GM12878 (cell line): Measurements from ENCODE around the gene FIBCD1.

ENCODE experiments used
- CEBPZ ChIP-seq: fragments of 150-350 bp; IDR thresholded peaks from 2 replicates; pipeline ENCODE4 v1.6.1; 2016; ENCODE audit warnings: low read depth, low read length
- CTCF ChIP-seq, 3 experiments: IDR thresholded peaks in 2 of 3; conservative IDR thresholded peaks in 1 of 3; 2 replicates each; pipeline ENCODE4 v1.5.1; 2011; ENCODE audit warnings: low read depth in 3 of 3, low read length in 3 of 3, mild to moderate bottlenecking in 3 of 3, control low read depth in 2 of 3, moderate library complexity in 2 of 3, inconsistent platforms in 1 of 3, mixed read lengths in 1 of 3; ENCODE audit not compliant: control insufficient read depth in 2 of 3, insufficient read depth in 1 of 3; ENCODE audit errors: extremely low read depth in 1 of 3
- IRF5 ChIP-seq: fragments of 450-650 bp; IDR thresholded peaks from 2 replicates; pipeline ENCODE4 v1.6.1; 2017; ENCODE audit warnings: borderline replicate concordance
- JUNB ChIP-seq: IDR thresholded peaks from 2 replicates; pipeline ENCODE4 v1.6.1; 2016; ENCODE audit warnings: antibody characterized with exemption, mild to moderate bottlenecking
- POLR2A ChIP-seq: IDR thresholded peaks from 2 replicates; pipeline ENCODE4 v1.6.1; 2011; ENCODE audit warnings: low read depth, mild to moderate bottlenecking, low read length
- TCF12 ChIP-seq: IDR thresholded peaks from 2 replicates; pipeline ENCODE4 v1.6.1; 2011; ENCODE audit warnings: low read depth, mild to moderate bottlenecking, low read length
- YY1 ChIP-seq: IDR thresholded peaks from 2 replicates; pipeline ENCODE4 v1.6.1; 2011; ENCODE audit warnings: low read depth, mild to moderate bottlenecking, low read length
- ZBTB40 ChIP-seq: fragments of 450-650 bp; IDR thresholded peaks from 2 replicates; pipeline ENCODE4 v1.6.1; 2016; ENCODE audit warnings: mild to moderate bottlenecking, moderate library complexity, borderline replicate concordance
- ZNF384 ChIP-seq: IDR thresholded peaks from 2 replicates; pipeline ENCODE4 v1.6.1; 2012; ENCODE audit warnings: low read depth, mild to moderate bottlenecking, low read length, improper control_type of control experiment, borderline replicate concordance

GRCh38 chr9:130934246-130934645, 4.8 kb downstream of the FIBCD1 start:
- no peak for TF ChIP-seq JUNB
- TF ChIP-seq YY1: no peak
- no peak for TF ChIP-seq IRF5
- no peak for TF ChIP-seq TCF12
- TF ChIP-seq CEBPZ: no peak
- no peak for TF ChIP-seq POLR2A
- TF ChIP-seq CTCF (IDR thresholded peaks at IDR 0.05 in 2 of 3, conservative IDR thresholded peaks at IDR 0.05 in 1 of 3; ENCODE audit: control insufficient read depth in 2 of 3, extremely low read depth in 1 of 3, insufficient read depth in 1 of 3, low read depth in 3 of 3, low read length in 3 of 3): no peak
- no peak for TF ChIP-seq ZBTB40
- TF ChIP-seq ZNF384: no peak
